Osteocyte (in vitro differentiated cells): ENCODE measurements around the gene TAOK2. TPM values are rescaled to one million over a fixed set of nuclear protein-coding genes. Genes with fewer than 3 reads are reported as not detected.
A peak's percentile ranks its signal among the peaks of the same experiment; 100 is the strongest.
"Not testable (repeated sequence)": the region's sequence is repeated elsewhere in the genome, so short reads cannot be mapped to it uniquely, and the experiment has no call there.

ENCODE experiments used
- DNase-seq: peaks from one replicate; pipeline ENCODE4 v3.0.0; 2021; ENCODE audit warnings: mixed read lengths; ENCODE audit not compliant: unreplicated experiment; ENCODE audit errors: extremely low spot score
- H3K27ac Mint-ChIP-seq: one replicate; pipeline ENCODE4 v1.8.0; 2021; ENCODE audit warnings: mild to moderate bottlenecking, mixed read lengths; ENCODE audit not compliant: unreplicated experiment
- H3K27me3 Mint-ChIP-seq: one replicate; pipeline ENCODE4 v1.8.0; 2021; ENCODE audit warnings: mixed read lengths; ENCODE audit not compliant: unreplicated experiment
- H3K36me3 Mint-ChIP-seq: one replicate; pipeline ENCODE4 v1.8.0; 2021; ENCODE audit warnings: mixed read lengths; ENCODE audit not compliant: unreplicated experiment
- H3K4me1 Mint-ChIP-seq: one replicate; pipeline ENCODE4 v1.8.0; 2021; ENCODE audit warnings: mixed read lengths; ENCODE audit not compliant: unreplicated experiment
- H3K4me3 Mint-ChIP-seq: one replicate; pipeline ENCODE4 v1.8.0; 2021; ENCODE audit warnings: mild to moderate bottlenecking, moderate library complexity, mixed read lengths; ENCODE audit not compliant: unreplicated experiment
- H3K9me3 Mint-ChIP-seq: one replicate; pipeline ENCODE4 v1.8.0; 2021; ENCODE audit warnings: mixed read lengths; ENCODE audit not compliant: unreplicated experiment
- total RNA-seq: library from RNA; stranded (reverse); gene quantifications from 2 replicates; pipeline ENCODE4 v1.2.1, GENCODE V29; 2021
- TF ChIP-seq, protein P1 (sequence below): fragments of 200-600 bp; sonication (generic); IDR thresholded peaks from 2 replicates; pipeline ENCODE4 v1.5.0; 2021; ENCODE audit warnings: antibody characterized with exemption, mild to moderate bottlenecking, moderate library complexity

TAOK2 gene
- total RNA-seq, 1 donor from 2014 or later, result 48.8 TPM

DNA sequence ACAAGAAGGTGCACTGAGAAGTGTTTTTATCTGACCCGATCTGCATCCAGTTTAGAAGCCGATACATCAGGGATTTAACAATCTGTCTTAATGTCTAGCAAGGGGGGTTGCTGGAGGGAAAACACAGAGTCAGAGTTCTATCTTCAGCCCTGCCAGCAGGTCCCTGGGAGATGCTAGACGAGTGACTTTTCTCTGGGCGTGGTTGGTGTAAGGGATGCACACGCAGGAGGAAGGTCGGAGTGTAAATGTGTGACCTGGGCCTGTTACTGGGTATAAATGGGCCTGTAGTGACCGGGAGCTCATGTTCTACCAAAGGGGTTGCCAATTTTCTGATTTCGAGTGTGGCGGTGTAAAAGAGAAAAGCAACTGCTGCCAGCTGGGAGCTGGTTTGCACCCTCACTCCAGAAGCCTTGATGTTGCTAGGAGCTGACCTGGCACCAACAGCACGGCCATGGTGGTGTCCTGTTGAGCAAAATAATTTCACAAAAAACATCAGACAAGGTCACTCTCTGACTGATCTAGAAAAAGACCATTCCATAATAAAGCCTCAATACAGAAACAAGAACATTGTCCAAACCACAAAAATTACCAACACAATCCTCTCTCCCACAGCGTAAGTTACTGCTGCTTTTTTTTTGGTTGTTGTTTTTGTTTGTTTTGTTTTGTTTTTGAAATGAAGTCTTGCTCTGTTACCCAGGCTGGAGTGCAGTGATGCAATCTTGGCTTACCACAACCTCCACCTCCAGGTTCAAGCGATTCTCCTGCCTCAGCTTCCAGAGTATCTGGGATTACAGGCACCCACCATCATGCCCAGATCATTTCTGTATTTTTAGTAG is 46.4 kb upstream of the TAOK2 start:
- Mint-ChIP-seq H3K4me1 (peaks cover 33% of the 10 kb centered on the region), H3K27me3 (no peaks in the 10 kb centered on the region), H3K4me3 (peak overlapping the region; percentile 91), H3K9me3 (no peaks in the 10 kb centered on the region), H3K36me3 (peaks cover 6% of the 10 kb centered on the region), H3K27ac (peak overlapping the region; percentile 97)
- TF ChIP-seq, protein P1, sequence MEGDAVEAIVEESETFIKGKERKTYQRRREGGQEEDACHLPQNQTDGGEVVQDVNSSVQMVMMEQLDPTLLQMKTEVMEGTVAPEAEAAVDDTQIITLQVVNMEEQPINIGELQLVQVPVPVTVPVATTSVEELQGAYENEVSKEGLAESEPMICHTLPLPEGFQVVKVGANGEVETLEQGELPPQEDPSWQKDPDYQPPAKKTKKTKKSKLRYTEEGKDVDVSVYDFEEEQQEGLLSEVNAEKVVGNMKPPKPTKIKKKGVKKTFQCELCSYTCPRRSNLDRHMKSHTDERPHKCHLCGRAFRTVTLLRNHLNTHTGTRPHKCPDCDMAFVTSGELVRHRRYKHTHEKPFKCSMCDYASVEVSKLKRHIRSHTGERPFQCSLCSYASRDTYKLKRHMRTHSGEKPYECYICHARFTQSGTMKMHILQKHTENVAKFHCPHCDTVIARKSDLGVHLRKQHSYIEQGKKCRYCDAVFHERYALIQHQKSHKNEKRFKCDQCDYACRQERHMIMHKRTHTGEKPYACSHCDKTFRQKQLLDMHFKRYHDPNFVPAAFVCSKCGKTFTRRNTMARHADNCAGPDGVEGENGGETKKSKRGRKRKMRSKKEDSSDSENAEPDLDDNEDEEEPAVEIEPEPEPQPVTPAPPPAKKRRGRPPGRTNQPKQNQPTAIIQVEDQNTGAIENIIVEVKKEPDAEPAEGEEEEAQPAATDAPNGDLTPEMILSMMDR, result no peak
- no peak for DNase-seq

DNA sequence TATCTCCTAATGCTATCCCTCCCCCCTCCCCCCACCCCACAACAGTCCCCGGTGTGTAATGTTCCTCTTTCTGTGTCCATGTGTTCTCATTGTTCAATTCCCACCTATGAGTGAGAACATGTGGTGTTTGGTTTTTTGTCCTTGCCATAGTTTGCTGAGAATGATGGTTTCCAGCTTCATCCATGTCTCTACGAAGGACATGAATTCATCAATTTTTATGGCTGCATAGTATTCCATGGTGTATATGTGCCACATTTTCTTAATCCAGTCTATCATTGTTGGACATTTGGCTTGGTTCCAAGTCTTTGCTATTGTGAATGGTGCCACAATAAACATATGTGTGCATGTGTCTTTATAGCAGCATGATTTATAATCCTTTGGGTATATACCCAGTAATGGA is 41.9 kb upstream of the TAOK2 start:
- not testable (repeated sequence) for H3K27me3 Mint-ChIP-seq, H3K9me3 Mint-ChIP-seq

DNA sequence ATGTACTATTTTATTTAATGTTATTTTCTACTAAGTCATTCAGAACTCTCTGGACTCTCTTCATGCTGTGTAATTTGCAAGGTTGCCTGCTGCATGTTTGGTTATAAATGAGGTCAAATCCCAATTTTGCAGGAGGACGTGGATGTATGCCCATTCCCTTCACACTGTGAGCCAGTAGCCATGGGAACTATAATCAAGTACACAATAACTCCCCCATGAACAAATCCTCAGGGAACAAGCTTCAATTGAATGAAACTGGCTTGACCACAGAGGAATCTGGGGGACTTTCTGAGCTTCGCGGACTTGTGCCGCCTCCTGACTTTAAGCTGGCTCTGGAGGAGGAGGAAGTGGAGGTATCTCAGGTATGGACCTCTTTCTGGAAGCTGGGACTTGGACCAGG is 33.0 kb upstream of the TAOK2 start:
- Mint-ChIP-seq H3K36me3 (no peaks in the 10 kb centered on the region), H3K4me3 (no peak overlapping the region), H3K27ac (no peak overlapping the region), H3K4me1 (peaks cover 19% of the 10 kb centered on the region), H3K9me3 (no peaks in the 10 kb centered on the region), H3K27me3 (no peaks in the 10 kb centered on the region)
- no peak for DNase-seq
- TF ChIP-seq, protein P1, result no peak

More for the DNA sequence above, 41.9 kb upstream of the TAOK2 start:
- H3K27ac Mint-ChIP-seq, H3K36me3 Mint-ChIP-seq, DNase-seq, H3K4me3 Mint-ChIP-seq: not testable (repeated sequence)
- peaks cover 12% of the 10 kb centered on the region for H3K4me1 Mint-ChIP-seq

DNA sequence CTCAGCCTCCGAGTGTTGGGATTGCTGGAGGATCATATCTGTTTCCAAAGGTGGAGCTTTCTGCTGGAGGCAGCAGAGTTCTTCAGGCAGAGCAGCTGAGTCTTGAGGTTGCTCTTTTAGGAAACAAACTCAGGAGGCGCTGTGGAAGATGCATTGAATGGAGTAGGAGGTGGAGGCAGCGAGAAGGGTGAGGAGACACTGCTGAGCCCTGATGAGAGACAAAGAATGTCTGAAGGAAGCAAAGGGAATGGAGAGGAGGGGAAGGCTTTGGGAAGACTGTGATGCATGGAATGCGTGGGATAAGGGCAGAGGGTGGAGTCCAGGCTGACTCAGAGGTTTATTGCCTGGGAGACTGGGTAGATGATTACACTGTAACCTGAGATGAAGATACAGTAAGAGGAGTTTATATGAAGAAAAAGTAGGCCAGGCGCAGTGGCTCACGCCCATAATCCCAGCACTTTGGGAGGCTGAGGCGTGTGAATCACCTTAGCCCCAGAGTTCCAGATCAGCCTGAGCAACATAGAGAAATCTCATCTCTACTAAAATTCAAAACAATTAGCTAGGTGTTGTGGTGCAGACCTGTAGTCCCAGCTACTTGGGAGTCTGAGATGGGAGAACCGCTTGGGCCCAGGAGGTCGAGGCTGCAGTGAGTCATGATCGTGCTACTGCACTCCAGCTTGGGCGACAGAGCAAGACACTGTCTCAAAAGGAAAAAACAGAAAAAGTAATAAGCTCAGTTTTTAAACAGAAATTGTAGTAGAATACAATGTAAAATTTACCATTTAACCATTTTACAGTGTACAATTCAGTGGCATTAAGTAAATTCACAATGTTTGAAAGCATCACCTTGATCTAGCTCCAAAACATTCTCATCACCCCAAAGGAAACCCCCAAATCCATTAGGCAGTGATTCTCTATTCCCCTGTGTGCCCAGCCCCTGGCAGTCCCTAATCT is 29.5 kb upstream of the TAOK2 start:
- peak; percentile 88 for DNase-seq
- H3K9me3 Mint-ChIP-seq, result no peaks in the 10 kb centered on the region
- TF ChIP-seq, protein P1, result peak; percentile 56
- peak overlapping the region; percentile 97 for H3K27ac Mint-ChIP-seq
- H3K36me3 Mint-ChIP-seq, result no peaks in the 10 kb centered on the region
- H3K4me3 Mint-ChIP-seq, result peak overlapping the region; percentile 19
- no peaks in the 10 kb centered on the region for H3K27me3 Mint-ChIP-seq
- peaks cover 19% of the 10 kb centered on the region for H3K4me1 Mint-ChIP-seq

DNA sequence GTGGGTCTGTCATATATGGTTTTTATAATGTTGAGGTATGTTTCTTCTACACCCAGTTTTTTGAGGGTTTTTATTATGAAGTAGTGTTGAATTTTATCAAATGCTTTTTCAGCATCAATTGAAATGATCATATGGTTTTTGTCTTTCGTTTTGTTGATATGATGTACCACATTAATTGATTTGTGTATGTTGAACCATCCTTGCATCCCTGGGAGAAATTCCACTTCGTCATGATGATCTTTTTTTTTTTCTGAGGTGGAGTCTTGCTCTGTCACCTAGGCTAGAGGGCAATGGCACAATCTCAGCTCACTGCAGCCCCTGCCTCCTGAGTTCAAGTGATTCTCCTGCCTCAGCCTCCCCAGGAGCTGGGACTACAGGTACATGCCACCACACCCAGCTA is 25.8 kb upstream of the TAOK2 start:
- TF ChIP-seq, protein P1, result no peak

More for the DNA sequence above, 25.8 kb upstream of the TAOK2 start:
- Mint-ChIP-seq H3K27me3 (no peaks in the 10 kb centered on the region), H3K4me1 (peaks cover 16% of the 10 kb centered on the region), H3K36me3 (no peaks in the 10 kb centered on the region), H3K4me3 (no peak overlapping the region), H3K27ac (no peak overlapping the region), H3K9me3 (peaks cover 4% of the 10 kb centered on the region)
- no peak for DNase-seq
